Measurements from ENCODE around the gene BCAR3.
A peak's percentile ranks its signal among the peaks of the same experiment; 100 is the strongest.

The BCAR3 gene

DNA sequence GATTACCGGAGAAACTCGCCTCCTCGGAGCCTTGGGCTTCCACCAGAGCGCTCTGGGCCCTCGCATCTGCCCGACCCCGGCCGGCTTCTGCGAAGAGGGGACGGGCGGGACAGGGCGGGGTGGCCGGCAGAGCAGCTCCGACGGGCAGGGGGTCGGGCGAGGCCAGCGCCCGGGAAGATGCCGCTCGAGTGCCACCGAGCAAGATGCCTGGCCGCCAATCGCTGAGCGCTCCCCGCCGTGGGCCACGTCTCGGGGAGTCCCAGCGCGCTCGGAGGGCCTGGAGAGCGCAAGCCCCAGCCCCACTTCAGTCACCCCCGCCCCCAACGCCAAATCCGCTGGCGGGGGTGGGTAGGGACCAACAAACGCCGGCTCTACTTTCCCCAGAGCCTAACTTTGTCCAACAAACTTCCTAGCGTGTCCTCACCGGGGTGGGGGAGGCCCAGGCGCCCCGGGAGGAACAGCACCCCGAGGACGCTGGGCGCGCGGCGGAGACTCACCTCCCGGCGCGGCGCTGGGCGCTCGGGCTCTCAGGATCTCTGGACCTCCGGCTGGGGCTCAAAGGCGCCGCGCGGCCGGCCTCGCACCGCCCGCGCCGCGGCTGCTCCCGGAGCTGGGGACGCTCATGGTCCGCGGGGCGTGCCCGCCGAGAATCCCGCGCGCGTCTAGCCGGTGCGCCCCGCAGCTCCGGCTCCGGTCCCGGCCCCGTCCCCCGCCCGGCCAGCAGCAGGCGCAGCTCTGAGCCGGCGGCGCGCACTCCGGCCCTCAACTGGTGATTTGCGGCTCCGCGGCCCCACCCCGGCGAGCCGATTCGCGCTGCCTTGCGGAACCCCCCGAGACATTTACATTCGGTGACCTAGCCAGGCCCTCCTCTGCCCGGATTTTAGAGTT, at the start of gene BCAR3:
Gene BCAR3, minus strand, starts transcription at position 737 of the 888 bp plus-strand sequence. CDS start 6,907 bp downstream, outside the sequence.
- DNase-seq: peak; percentile 10

- no peak for DNase-seq
These were observed 49.0 kb upstream of the BCAR3 start for GRCh38 chr1:93730621-93731020.

DNA sequence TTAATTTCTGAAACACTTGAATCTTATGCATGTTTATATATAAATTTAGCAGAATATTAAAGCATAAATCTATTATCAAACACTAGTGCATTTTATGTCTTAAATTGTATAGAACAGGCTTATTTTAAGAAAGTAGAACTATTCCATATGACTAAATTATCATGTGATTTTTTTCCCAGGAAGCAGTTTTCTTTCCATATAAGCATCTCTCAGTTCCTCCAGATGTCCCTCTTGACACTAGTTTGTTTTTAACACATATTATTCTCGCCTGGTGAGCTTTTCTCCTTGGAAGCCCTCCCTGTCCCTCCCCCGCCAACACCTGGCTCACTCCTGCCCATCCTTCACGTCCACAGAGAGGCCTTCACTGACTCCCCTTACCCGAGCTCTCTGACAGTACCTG, 48.3 kb upstream of the BCAR3 start:
- no peak for DNase-seq

DNA sequence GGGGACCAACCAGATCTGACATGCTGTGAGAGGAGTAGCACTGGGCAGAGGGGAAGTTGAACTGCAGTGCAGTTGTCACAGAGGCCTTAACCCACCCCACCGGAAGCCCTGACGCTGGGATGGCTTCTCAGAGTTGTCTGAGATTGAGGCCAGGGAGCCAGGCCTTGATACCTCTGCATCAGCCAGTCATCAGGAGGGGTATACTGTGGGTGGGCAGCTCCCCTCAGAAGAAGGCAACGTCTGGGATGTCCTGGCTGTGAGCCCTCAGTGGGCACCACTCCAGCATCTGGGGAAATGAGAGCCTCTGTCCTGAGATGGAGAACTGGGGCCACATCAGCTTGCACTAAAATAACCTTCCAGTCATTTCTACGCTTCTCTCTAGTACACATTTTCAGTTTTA, 47.9 kb upstream of the BCAR3 start:
- no peak for DNase-seq

- DNase-seq: no peak
These were observed 47.0 kb upstream of the BCAR3 start for GRCh38 chr1:93728480-93729131.

- no peak for DNase-seq
These were observed 42.2 kb upstream of the BCAR3 start for GRCh38 chr1:93723733-93724270.

- no peak for DNase-seq
These were observed 41.5 kb upstream of the BCAR3 start for GRCh38 chr1:93723110-93723509.

DNA sequence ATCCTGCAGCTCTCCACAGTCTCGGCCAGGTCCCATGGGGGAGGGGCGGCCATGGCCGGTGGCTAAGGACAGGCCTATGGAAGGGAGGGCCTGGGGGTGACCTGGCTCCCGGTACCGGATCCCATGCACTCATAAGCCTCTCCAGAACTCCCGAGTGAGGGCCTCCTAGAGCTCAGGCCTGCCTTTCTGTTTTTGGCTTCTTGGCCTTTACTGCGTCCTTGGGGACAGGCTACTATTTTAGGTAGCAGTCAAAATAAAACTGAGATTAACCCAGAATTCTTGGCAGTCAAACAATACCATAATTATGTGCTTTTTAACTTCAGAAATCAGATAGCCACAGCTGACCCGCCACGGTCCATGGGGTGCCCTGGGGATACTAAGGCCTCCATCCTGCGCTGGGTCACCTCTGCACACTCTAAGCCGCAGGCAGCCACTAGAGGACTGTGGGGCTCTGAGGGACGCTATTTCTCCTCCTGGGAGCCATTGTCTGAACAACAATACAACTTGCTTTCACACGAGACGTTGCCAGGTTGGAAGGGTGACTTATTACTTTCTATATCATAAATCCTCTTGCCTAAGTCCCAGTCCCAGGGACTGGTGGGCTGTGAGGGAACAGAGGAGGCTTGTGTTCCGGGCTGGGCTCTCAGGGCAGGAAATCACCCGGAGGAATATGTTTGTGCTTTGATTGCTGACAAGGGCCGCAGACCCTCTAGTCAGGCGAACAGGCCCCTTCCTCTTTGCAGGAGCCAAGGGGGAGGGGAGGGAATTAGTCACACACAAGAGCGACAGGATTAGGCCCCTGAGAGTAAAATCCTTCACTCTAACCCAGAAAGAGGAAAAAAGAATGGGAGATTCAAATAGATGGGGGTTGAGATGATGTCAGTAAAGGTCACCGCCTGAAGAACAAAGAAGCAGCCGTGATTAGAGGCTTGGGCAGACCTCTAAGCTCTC, 40.7 kb upstream of the BCAR3 start:
- no peak for DNase-seq

DNA sequence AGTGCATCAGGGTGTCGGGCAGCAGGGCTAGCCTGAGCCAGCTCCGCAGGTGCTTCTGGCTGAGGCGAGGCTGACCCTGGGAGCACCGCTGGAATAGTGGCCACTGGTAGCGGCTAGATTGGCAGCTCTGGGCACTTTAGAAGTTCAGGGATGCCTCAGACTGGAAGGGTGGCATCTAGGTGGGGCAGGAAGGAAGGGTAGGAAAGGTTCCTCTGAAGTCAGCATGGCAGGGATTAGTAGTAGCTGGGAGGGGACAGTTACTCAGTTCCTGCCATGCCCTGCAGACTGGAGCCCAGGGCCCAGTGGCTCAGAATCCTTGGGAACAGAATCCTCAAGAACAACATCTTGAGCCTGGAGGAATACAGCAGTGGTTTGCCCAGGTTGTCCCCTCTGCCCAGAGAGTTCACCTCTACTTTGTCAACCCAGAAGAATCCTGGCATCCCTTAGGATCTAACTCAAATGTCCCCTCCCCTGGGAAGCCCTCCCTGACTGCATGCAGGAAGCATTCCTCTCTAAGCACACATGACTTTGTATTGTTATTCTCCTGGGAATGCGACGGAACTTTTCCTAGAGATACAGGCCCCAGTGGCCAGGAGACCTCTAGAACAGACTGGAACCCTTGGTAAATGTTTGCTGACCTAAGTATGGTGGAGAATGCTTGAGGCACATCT, 39.5 kb upstream of the BCAR3 start:
- DNase-seq: no peak

DNA sequence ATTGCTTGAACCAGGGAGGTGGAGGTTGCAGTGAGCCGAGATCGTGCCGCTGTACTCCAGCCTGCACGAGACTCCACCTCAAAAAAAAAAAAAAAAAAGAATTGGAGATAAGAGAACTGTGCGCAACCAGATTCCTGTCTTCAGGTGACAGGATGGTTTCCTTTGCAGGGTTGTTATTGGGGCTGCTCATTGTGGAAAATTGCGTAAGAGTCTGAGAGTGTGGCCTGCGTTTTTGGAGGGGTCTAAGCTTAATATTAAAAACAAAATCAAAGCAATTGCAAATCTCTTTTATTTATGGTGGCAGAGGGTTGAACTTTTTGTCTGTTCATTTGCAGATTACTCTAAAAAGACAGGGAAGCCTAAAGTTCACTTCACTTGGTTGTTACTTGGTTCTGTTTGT, 36.0 kb upstream of the BCAR3 start:
- DNase-seq: no peak

GRCh38 chr1:93716941-93717368, 35.3 kb upstream of the BCAR3 start:
- peak; percentile 7 for DNase-seq

DNA sequence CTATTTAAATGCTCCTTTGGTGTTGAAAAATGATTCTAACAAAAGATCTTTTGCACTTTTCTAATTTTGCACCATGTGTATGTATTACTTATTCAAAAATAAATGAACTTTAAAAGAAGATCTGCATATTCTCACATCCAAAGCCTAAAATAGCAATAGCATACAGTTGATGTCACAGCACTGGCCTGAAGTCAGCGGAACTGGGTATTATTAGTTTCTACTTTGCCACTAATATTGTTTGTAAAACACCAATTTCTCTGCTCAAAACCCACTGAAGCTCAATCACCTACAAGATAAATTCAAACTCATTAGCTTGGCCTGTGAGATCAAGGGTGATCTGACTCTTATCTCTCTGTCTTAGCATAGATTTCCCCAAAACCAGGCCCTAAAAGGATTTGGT, 34.5 kb upstream of the BCAR3 start:
- DNase-seq: no peak

DNA sequence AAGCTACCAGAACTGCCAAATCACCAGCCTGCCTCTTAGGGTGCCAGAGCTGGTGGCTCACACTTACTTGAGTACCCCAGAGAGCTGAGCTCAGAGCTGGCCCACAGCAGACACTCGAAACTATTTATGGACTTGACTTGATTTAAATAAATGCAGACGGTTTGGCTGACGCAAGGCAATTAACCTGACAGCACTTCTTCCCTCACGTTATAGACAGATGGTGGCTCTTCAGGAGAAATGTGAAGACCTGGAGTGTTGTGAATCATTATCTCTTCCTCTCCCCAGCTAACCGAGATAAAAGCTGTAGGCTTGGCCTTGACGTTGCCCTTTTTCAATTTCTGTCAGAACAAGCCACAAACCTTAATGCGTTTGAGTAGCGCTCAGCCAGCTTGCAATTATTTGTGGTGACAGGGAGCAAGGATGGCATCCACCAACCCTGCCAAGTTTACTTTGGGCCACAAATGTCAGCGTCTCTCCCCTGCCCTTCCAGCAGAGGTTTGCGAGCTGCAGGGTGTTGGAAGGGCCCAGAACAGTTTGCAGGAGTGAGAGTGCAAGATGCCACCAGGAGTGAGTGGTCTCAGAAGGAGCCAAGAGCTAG, 34.0 kb upstream of the BCAR3 start:
- no peak for DNase-seq

DNA sequence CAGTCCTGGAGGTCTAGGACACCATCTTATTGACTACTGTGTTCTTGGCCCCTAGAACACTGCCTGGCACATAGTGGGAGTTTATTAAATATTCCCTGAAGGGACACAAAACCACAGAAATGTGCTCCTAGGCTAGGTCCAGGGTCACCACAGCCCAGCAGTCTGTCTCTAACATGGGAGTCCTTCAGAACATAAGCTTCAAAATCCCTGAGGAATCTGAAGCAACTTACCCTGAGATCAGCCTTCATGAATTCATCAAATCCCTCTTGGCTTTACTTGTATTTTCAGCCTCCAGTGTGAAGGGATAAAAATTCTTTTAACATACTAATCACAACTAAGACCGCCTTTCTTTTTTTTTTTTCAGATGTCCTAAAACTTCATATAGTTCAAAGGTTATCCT, 32.7 kb upstream of the BCAR3 start:
- no peak for DNase-seq

DNA sequence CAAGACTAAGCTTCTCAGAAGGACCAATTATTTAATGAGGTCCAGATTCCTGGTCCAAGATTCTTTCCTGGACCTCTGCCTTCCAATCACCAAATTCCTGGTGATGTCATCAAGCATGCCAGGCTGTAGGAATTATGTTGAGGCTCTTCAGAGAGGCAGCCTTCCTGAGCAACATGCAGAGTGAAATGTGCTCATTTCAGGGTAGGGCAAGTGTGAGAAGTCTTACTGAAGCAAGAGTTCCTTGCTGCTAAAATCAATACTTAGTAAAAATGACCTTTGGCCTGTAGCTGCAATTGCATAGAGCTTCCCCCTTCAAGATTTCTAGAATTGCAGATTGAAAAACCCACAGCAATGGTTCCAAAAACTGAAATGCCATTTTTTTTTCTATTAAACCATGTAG, 31.7 kb upstream of the BCAR3 start:
- DNase-seq: no peak

- no peak for DNase-seq
These were observed 31.1 kb upstream of the BCAR3 start for GRCh38 chr1:93712741-93713140.

GRCh38 chr1:93710499-93711453, 29.1 kb upstream of the BCAR3 start:
- DNase-seq: no peak

- DNase-seq: no peak
These were observed 27.3 kb upstream of the BCAR3 start for GRCh38 chr1:93708734-93709481.

- DNase-seq: no peak
These were observed 26.3 kb upstream of the BCAR3 start for GRCh38 chr1:93707956-93708355.
